ENCODE data around the gene XRRA1. TPM values are rescaled to one million over a fixed set of nuclear protein-coding genes. Genes with fewer than 3 reads are reported as not detected.

Gene XRRA1
- total RNA-seq, 1 donor from 2014 or later = 7.0 TPM

DNA sequence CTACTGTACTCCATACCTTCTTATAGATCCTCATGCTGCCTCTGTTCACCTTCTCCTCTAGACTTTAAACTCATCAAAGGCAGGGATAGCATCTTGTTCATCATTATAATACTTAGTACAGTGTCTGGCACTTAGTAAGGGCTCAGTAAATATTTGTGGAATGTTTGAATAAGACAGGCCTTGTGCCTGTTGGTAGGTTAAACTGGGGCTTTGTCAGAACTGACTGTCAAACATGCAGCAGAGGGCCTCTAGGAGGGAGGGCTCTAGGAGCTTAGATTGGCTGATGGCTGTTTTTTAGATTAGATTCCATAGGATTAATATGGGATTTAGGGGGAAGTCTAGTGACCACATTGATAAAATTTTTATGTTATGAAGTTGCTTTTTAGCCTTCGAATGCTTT is 129.5 kb downstream of the XRRA1 start:
- peaks cover 28% of the 10 kb centered on the region for H3K36me3 ChIP-seq
- peaks cover 8% of the 10 kb centered on the region for H3K9me3 ChIP-seq (replicated peaks)
- TF ChIP-seq CTCF (IDR thresholded peaks at IDR 0.05; ENCODE audit: borderline replicate concordance) = no peak
- no peak overlapping the region for H3K27ac ChIP-seq (replicated peaks)
- no peak overlapping the region for H3K4me3 ChIP-seq
- H3K27me3 ChIP-seq (ENCODE audit: low read depth) = no peaks in the 10 kb centered on the region
- peaks cover 54% of the 10 kb centered on the region for H3K4me1 ChIP-seq
- intact Hi-C loops (cut with micrococcal nuclease) = no loop called here
- no peak for DNase-seq

DNA sequence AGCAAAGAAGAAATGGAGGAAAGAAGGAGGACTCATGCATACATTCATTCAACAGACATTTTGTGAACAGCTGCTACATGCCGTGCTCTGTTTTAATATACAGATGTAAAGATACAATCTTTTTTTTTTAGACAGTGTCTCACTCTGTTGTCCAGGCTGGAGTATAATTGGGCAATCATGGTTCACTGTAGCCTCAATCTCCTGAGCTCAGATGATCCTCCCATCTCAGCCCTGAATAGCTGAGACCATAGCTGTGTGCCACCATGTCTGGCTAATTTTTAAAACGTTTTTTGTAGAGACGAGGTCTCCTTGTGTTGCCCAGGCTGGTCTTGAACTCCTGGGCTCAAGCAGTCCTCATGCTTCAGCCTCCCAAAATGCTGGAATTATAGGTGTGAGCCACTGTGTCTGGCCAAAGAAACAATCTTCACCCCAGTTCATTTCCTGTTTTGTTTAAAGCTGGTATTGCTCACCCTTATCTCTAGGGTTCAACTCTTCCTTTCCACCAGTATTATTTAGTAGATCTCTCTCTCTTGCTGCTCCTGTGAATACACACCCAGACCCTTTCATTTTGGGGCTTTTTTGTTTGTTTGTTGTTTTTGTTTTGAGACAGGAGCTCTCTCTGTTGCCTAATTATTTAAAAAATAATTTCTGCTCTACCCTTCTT is 130.5 kb downstream of the XRRA1 start:
- H3K4me3 ChIP-seq = no peak overlapping the region
- no peak for DNase-seq
- no peaks in the 10 kb centered on the region for H3K9me3 ChIP-seq (replicated peaks)
- intact Hi-C loops (cut with micrococcal nuclease) = no loop called here
- no peak overlapping the region for H3K27ac ChIP-seq (replicated peaks)
- TF ChIP-seq CTCF (IDR thresholded peaks at IDR 0.05; ENCODE audit: borderline replicate concordance) = no peak
- peaks cover 25% of the 10 kb centered on the region for H3K36me3 ChIP-seq
- peaks cover 54% of the 10 kb centered on the region for H3K4me1 ChIP-seq
- no peaks in the 10 kb centered on the region for H3K27me3 ChIP-seq (ENCODE audit: low read depth)

DNA sequence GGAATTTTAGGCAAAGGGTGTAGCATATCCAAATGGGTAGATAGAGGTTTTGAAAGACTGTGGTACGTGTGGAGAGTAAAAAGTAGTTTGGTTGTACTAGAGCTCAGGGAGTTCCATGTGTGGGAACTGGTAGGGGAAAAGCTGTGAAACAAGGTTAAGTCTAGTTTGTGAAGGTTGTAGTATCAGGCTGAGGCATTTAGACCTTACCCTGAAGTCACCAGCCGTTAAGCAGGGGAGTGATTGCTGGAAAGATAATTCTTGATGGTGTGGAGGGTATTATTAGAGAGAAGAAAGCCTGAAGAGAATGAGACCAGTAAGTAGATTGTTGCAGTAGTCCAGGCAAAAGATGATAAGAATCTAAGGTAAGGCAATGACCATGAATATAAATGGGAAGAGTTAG is 132.2 kb downstream of the XRRA1 start:
- Histone ChIP-seq H3K27me3 (ENCODE audit: low read depth) (no peaks in the 10 kb centered on the region), H3K4me1 (peaks cover 38% of the 10 kb centered on the region), H3K36me3 (peaks cover 30% of the 10 kb centered on the region), H3K4me3 (no peak overlapping the region), H3K27ac (replicated peaks) (no peak overlapping the region), H3K9me3 (replicated peaks) (no peaks in the 10 kb centered on the region)
- intact Hi-C loops (cut with micrococcal nuclease) = no loop called here
- TF ChIP-seq CTCF (IDR thresholded peaks at IDR 0.05; ENCODE audit: borderline replicate concordance) = no peak
- DNase-seq = no peak

DNA sequence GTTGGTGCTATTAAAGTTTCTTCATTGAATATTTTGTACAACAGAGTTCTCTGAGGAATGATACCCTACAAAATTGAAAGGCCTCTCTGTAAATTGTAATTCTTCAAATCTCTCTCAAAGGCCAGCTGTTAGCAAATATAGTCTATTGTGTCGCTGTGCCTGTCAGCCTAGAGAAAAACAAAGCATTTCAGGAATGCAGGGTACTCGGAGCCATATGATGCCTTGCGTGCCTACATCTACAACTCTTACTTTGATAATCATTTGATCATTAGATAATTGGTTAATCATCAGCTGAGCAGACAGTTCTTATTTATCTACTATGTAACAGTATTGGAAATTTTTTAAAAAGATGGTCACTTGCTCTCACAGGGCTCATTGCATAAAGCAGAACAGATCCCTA is 132.9 kb downstream of the XRRA1 start:
- Histone ChIP-seq H3K27ac (replicated peaks) (no peak overlapping the region), H3K36me3 (peaks cover 35% of the 10 kb centered on the region), H3K27me3 (ENCODE audit: low read depth) (no peaks in the 10 kb centered on the region), H3K4me3 (no peak overlapping the region), H3K9me3 (replicated peaks) (no peaks in the 10 kb centered on the region), H3K4me1 (peaks cover 34% of the 10 kb centered on the region)
- intact Hi-C loops (cut with micrococcal nuclease) = no loop called here
- no peak for DNase-seq
- no peak for TF ChIP-seq CTCF (IDR thresholded peaks at IDR 0.05; ENCODE audit: borderline replicate concordance)

- Histone ChIP-seq H3K4me1 (peaks cover 54% of the 10 kb centered on the region), H3K4me3 (no peak overlapping the region), H3K9me3 (replicated peaks) (no peaks in the 10 kb centered on the region), H3K27me3 (ENCODE audit: low read depth) (no peaks in the 10 kb centered on the region), H3K36me3 (peaks cover 19% of the 10 kb centered on the region), H3K27ac (replicated peaks) (no peak overlapping the region)
- no peak for TF ChIP-seq CTCF (IDR thresholded peaks at IDR 0.05; ENCODE audit: borderline replicate concordance)
- intact Hi-C loops (cut with micrococcal nuclease) = no loop called here
- no peak for DNase-seq
Observed at GRCh38 chr11:74809801-74810200, 139.1 kb downstream of the XRRA1 start.

All from left ventricle myocardium inferior (tissue), 1 donor.